NOMO-1 (cell line): Measurements from ENCODE around the gene CCSER1.
"Not testable (repeated sequence)": the region's sequence is repeated elsewhere in the genome, so short reads cannot be mapped to it uniquely, and the experiment has no call there.

Experiments used
- DNase-seq, 2 experiments: peaks; one replicate each; lab custom pipeline; 2025; ENCODE audit not compliant: unreplicated experiment in 2 of 2; lab: John Stamatoyannopoulos, UW

CCSER1 gene

GRCh38 chr4:90641861-90642599, 514.8 kb downstream of the CCSER1 start:
- DNase-seq = no peak

DNA sequence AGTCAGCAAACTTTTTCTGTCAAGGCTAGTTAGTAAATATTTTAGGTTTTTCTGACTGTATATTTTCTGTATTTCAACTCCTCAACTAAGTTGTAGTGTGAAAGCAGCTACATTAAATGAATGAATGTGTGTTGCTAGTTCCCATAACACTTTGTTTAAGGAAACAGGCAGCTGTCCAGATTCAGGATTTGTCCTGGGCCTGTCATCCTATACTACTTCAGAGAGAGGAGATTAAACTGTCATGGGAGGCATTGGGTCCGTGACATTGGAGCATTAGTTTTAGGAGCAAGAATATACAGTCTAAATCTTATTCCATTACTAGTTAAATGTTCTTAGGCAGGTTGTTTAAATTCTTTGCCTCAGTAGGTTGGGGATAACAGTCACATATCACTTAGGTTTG, 516.0 kb downstream of the CCSER1 start:
- no peak for DNase-seq

GRCh38 chr4:90648311-90648710, 521.1 kb downstream of the CCSER1 start:
- DNase-seq = no peak

- no peak for DNase-seq
These were observed 521.6 kb downstream of the CCSER1 start for GRCh38 chr4:90648791-90649190.

- DNase-seq = no peak
These were observed 533.5 kb downstream of the CCSER1 start for GRCh38 chr4:90660672-90661071.

GRCh38 chr4:90670183-90670582, 543.0 kb downstream of the CCSER1 start:
- no peak for DNase-seq

DNA sequence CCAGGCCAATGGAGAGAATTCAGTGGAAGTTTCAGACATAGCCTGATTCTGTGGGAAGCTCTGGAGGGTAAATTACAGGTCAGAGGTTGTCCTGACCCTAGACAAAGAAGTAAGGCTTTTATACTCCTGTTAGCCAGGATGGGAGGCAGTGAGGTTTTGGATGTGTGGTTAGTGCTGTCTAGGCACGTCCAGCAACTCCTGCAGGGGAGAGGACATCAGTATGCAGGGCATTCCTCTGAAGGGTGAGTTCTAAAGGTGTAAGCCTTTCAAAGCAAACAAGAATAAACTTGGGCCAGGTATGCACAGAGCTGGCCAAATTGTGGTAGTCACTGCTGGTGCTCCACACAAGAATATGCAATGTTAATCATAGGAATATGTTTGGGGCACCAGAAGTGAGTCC, 562.5 kb downstream of the CCSER1 start:
- no peak for DNase-seq

GRCh38 chr4:90695411-90695810, 568.2 kb downstream of the CCSER1 start:
- DNase-seq = no peak

DNA sequence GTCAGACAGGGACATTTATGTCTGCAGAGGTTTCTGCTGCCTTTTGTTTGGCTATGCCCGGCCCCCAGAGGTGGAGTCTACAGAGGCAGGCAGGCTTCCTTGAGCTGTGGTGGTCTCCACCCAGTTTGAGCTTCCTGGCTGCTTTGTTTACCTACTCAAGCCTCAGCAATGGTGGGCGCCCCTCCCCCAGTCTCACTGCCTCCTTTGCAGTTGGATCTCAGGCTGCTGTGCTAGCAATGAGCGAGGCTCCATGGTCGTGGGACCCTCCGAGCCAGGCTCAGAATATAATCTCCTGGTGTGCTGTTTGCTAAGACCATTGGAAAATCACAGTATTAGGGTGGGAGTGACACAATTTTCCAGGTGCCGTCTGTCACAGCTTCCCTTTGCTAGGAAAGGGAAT, 578.3 kb downstream of the CCSER1 start:
- not testable (repeated sequence) for DNase-seq

DNA sequence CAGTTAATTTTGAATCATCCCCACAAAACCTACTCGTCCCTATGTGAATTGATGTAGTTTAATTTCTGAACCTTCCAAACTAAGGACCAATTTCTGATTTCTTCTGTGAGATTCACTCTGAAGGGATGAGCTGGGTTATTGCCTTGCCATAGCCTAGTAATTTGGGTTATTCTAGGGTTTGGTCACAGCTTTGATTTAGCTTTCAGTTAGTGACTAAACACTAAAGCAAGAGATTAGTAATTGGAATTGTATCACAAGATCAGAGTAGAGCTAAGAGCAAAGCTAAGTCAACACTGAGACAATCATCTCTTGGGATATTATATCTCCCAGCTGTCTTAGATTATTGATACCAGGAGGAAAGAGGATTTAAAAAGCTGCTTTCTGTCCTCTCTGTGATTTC, 588.0 kb downstream of the CCSER1 start:
- no peak for DNase-seq

DNA sequence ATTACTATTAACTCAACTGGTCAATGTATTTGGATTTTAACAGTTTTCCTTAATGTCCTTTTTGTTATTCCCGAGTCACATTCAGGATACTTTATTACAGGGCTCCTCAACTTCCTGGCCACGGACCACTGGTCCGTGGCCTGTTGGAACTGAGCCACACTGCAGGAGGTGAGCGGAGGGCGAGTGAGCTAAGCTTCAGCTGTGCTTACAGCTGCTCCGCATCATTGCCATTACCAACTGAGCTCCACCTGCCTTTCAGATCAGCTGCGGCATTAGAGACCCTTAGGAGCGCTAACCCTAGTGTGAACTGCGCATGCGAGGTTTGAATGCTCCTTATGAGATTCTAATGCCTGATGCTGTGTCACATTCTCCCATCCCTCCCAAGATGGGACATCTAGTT, 591.7 kb downstream of the CCSER1 start:
- no peak for DNase-seq

- no peak for DNase-seq
These were observed 600.7 kb downstream of the CCSER1 start for GRCh38 chr4:90727938-90728337.

DNA sequence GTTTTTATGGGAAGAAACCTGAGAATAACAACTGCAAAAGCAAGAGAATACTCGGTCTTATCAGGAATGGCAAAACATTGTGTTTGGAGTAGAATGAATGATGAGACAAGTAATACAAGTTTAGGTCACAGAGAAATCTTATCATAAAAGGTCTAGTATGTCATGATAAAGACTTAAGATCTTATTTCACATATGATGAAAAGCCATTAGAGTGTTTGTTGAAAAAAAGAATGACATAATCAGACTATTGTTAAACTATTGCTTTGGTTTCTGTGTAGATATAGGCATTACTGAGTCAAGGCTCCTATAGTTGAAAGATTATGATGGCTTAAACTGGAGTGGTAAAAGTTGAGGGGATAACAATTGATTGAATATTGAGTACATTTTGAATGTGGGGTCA, 603.6 kb downstream of the CCSER1 start:
- DNase-seq = no peak

- no peak for DNase-seq
These were observed 606.0 kb downstream of the CCSER1 start for GRCh38 chr4:90733211-90733610.

DNA sequence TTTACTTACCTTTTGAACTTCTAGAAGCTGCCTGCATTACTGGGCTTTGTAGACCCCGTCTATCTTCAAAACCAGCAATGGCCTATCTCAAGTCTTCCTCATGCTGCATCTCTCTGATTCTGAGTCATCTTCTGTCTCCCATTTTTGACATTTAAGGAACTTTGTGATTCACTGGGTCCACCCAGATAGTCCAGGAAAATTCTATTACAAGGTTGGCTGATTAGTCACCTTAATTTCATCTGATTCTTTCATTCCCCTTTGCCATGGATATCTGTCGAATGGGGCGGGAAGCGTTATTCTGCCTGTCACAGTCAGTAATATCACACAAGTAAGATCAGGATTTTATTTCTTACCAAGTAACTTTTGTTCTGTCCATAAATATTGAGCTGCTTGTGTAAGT, 618.0 kb downstream of the CCSER1 start:
- no peak for DNase-seq

- no peak for DNase-seq
These were observed 625.9 kb downstream of the CCSER1 start for GRCh38 chr4:90753068-90753467.

- no peak for DNase-seq
These were observed 630.4 kb downstream of the CCSER1 start for GRCh38 chr4:90757534-90758060.

- DNase-seq = no peak
These were observed 632.9 kb downstream of the CCSER1 start for GRCh38 chr4:90760059-90760458.

DNA sequence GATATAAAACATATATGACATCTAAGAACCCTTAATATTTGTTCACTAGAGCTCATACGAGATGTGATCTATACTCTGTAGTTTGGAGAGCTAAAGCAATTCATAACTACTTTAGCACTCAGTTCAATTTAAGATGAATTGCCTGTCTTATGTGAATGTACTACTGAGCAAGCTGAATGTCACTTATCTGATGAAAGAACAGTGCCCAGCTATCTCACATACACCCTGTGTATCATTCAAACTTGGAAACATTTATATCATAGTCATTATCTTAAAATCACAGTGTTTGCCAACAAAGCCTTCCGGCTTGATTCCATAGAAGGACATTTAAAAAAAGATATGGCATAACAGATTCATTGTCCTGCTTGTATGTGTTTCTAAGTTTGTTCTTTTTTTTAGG, 639.6 kb downstream of the CCSER1 start:
- DNase-seq = no peak

DNA sequence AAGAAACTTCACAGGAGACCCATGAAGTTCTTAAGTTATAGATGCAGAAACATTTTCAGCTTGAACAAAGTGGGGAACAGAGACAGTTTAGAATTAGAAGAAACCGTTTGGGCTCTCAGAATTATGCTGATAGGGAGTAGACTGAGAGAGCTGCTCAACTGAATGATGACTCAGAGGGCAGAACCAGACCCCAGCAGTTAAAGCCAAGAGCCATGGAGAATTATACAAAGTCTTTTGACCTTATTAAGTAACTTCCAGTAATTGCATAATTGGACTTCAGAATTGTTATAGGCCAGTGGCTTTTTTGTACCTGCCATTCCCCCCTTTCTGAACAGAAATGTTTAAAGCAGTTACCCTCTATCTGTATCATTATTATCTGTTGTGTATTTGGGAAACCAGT, 642.1 kb downstream of the CCSER1 start:
- DNase-seq = no peak

GRCh38 chr4:90780193-90780592, 653.0 kb downstream of the CCSER1 start:
- DNase-seq = no peak

- DNase-seq = no peak
These were observed 659.4 kb downstream of the CCSER1 start for GRCh38 chr4:90786602-90787001.

- no peak for DNase-seq
These were observed 665.5 kb downstream of the CCSER1 start for GRCh38 chr4:90792696-90793095.
